ENCODE results near the gene SUV39H1. TPM values are rescaled to one million over a fixed set of nuclear protein-coding genes. Genes with fewer than 3 reads are reported as not detected.

The SUV39H1 gene
- total RNA-seq, 1 experiment from 2014 or later = 16.5 TPM

- no peaks in the 10 kb centered on the region for H3K36me3 Mint-ChIP-seq
- peak; percentile 99 for ATAC-seq
- peak; percentile 83 for DNase-seq (ENCODE audit: low spot score)
- TF ChIP-seq HMGA2 (CRISPR knock-in tag; IDR thresholded peaks at IDR 0.05) (no peak), NFYB (CRISPR knock-in tag; conservative IDR thresholded peaks at IDR 0.05; ENCODE audit: low read depth) (peak; percentile 87), NR2C2 (CRISPR knock-in tag; IDR thresholded peaks at IDR 0.05) (peak; percentile 56; the same call in 1 of the 2 replicates), SP1 (CRISPR knock-in tag; conservative IDR thresholded peaks at IDR 0.05) (0 out of 2 replicates have a peak, but pooled peaks have one; percentile 9)
- H3K9me3 Mint-ChIP-seq = 0 out of 2 replicates have a peak, but pooled peaks cover 4% of the 10 kb centered on the region
- no peaks in the 10 kb centered on the region for H3K27me3 Mint-ChIP-seq (ENCODE audit: low read depth)
- peak overlapping the region; percentile 96 for H3K4me3 Mint-ChIP-seq
- peak overlapping the region; percentile 99 for H3K27ac Mint-ChIP-seq
- ChIA-PET CTCF (interaction anchor here (0.9 to 2.1 kb wide), 2 partner anchors 9 to 89 kb away, joined by 3 to 7 read pairs; no protein-coding TSS in a partner anchor), POLR2A (interaction anchor here (1.0 to 1.4 kb wide), 2 partner anchors 61 to 64 kb away, joined by 3 to 4 read pairs; partner anchors contain the start of gene HDAC6)
- H3K4me1 Mint-ChIP-seq = peaks cover 9% of the 10 kb centered on the region
Observed at GRCh38 chrX:48737213-48737938, 40.8 kb downstream of the SUV39H1 start.

DNA sequence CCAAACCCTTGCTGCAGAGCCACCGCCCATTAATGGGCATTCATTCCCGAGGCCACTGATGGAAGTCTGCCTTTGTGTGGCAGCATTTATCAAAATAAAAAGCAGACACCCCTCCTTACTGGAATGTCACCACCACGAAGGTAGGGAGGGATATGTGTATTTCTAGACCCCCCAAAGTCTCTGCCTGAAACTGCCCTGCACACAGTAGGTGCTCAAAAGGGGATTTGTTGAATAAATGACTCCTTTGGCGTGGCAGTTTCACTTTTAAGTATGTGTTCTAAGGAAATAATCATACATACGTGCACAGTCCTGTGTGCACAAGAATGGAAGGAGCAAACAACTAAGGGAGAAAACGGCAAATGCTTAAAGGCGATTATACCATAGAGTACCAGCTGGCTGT, 41.4 kb downstream of the SUV39H1 start:
- CTCF ChIA-PET = interaction anchor here (2.1 kb wide), 1 partner anchor 90 kb away, joined by 7 read pairs; no protein-coding TSS in a partner anchor
- TF ChIP-seq KAT7 (CRISPR knock-in tag; IDR thresholded peaks at IDR 0.05; ENCODE audit: borderline replicate concordance) (no peak), SMAD3 (CRISPR knock-in tag; IDR thresholded peaks at IDR 0.05; ENCODE audit: borderline replicate concordance) (no peak)
- TF ChIP-seq, protein P1, sequence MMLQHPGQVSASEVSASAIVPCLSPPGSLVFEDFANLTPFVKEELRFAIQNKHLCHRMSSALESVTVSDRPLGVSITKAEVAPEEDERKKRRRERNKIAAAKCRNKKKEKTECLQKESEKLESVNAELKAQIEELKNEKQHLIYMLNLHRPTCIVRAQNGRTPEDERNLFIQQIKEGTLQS (CRISPR knock-in tag; conservative IDR thresholded peaks at IDR 0.05) = no peak
- peak overlapping the region; percentile 99 for H3K27ac Mint-ChIP-seq
- H3K27me3 Mint-ChIP-seq (ENCODE audit: low read depth) = no peaks in the 10 kb centered on the region
- H3K36me3 Mint-ChIP-seq = no peaks in the 10 kb centered on the region
- POLR2A ChIA-PET = interaction anchor here (1.4 kb wide), 1 partner anchor 62 kb away, joined by 4 read pairs; no protein-coding TSS in a partner anchor
- DNase-seq (ENCODE audit: low spot score) (no peak), ATAC-seq (no peak)
- H3K9me3 Mint-ChIP-seq = 0 out of 2 replicates have a peak, but pooled peaks cover 4% of the 10 kb centered on the region
- H3K4me1 Mint-ChIP-seq = peaks cover 9% of the 10 kb centered on the region
- H3K4me3 Mint-ChIP-seq = peak overlapping the region; percentile 96

- Mint-ChIP-seq H3K27ac (no peak overlapping the region), H3K27me3 (ENCODE audit: low read depth) (no peaks in the 10 kb centered on the region), H3K4me3 (no peak overlapping the region), H3K9me3 (0 out of 2 replicates have a peak, but pooled peaks cover 4% of the 10 kb centered on the region), H3K36me3 (no peaks in the 10 kb centered on the region), H3K4me1 (peaks cover 9% of the 10 kb centered on the region)
- TF ChIP-seq EMX1 (CRISPR knock-in tag; IDR thresholded peaks at IDR 0.05) (no peak), ZMAT4 (CRISPR knock-in tag; IDR thresholded peaks at IDR 0.05) (no peak), RELA (CRISPR knock-in tag; IDR thresholded peaks at IDR 0.05; ENCODE audit: borderline replicate concordance) (no peak)
- ATAC-seq (no peak), DNase-seq (ENCODE audit: low spot score) (no peak)
- POLR2A ChIA-PET = no interaction called here
- CTCF ChIA-PET = no interaction called here
Observed at GRCh38 chrX:48741834-48742233, 45.3 kb downstream of the SUV39H1 start.

DNA sequence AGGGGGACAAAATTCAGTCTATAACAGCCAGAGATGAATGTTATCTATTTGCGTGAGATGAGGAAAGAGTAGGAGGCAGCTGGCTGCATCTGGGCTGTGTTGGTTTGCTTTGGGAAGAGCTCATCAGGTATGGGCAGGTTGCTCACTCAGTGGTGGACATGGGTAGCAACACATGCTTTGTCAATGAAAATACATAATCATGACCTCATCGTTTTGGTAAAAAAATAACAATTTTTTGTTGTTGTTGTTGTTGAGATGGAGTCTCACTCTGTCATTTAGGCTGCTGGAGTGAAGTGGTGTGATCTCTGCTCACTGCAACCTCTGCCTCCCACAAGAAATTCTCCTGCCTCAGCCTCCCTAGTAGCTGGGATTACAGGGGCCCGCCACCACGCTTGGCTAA, 48.7 kb downstream of the SUV39H1 start:
- Mint-ChIP-seq H3K27ac (no peak overlapping the region), H3K36me3 (no peaks in the 10 kb centered on the region), H3K9me3 (0 out of 2 replicates have a peak, but pooled peaks cover 4% of the 10 kb centered on the region), H3K27me3 (ENCODE audit: low read depth) (no peaks in the 10 kb centered on the region), H3K4me1 (no peaks in the 10 kb centered on the region), H3K4me3 (no peak overlapping the region)
- CTCF ChIA-PET = no interaction called here
- TF ChIP-seq, protein P2, sequence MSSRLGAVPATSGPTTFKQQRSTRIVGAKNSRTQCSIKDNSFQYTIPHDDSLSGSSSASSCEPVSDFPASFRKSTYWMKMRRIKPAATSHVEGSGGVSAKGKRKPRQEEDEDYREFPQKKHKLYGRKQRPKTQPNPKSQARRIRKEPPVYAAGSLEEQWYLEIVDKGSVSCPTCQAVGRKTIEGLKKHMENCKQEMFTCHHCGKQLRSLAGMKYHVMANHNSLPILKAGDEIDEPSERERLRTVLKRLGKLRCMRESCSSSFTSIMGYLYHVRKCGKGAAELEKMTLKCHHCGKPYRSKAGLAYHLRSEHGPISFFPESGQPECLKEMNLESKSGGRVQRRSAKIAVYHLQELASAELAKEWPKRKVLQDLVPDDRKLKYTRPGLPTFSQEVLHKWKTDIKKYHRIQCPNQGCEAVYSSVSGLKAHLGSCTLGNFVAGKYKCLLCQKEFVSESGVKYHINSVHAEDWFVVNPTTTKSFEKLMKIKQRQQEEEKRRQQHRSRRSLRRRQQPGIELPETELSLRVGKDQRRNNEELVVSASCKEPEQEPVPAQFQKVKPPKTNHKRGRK (CRISPR knock-in tag; IDR thresholded peaks at IDR 0.05; ENCODE audit: borderline replicate concordance) = no peak
- TF ChIP-seq NR3C1 (CRISPR knock-in tag; conservative IDR thresholded peaks at IDR 0.05; ENCODE audit: low read depth) (no peak), TCF7 (CRISPR knock-in tag; IDR thresholded peaks at IDR 0.05; ENCODE audit: low read depth) (no peak), ELF4 (CRISPR knock-in tag; IDR thresholded peaks at IDR 0.05; ENCODE audit: low read depth) (no peak), ZNF317 (CRISPR knock-in tag; IDR thresholded peaks at IDR 0.05; ENCODE audit: borderline replicate concordance, low read depth) (no peak)
- TF ChIP-seq, protein P3, sequence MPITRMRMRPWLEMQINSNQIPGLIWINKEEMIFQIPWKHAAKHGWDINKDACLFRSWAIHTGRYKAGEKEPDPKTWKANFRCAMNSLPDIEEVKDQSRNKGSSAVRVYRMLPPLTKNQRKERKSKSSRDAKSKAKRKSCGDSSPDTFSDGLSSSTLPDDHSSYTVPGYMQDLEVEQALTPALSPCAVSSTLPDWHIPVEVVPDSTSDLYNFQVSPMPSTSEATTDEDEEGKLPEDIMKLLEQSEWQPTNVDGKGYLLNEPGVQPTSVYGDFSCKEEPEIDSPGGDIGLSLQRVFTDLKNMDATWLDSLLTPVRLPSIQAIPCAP (CRISPR knock-in tag; IDR thresholded peaks at IDR 0.05) = no peak
- ATAC-seq (no peak), DNase-seq (ENCODE audit: low spot score) (no peak)
- POLR2A ChIA-PET = no interaction called here

Measured in WTC11 (cell line).